Ascending aorta (tissue), 2 donors: ENCODE measurements around the gene CHST1. TPM values are rescaled to one million over a fixed set of nuclear protein-coding genes. Genes with fewer than 3 reads are reported as not detected.

Experiments used
- DNase-seq, 2 donors: peaks; one replicate each; pipeline ENCODE4 v3.0.0-alpha.2; 2019; ENCODE audit warnings: low spot score in 2 of 2
- H3K27ac ChIP-seq, 2 donors: fragments of 200-600 bp; sonication (generic); one replicate each; pipeline ENCODE4 v1.5.1; 2016 to 2017; ENCODE audit warnings: mild to moderate bottlenecking in 1 of 2
- H3K27me3 ChIP-seq: fragments of 200-600 bp; sonication (generic); one replicate; pipeline ENCODE4 v1.5.1; 2017
- H3K36me3 ChIP-seq, 2 donors: fragments of 200-600 bp; sonication (generic); one replicate each; pipeline ENCODE4 v1.5.1; 2016
- H3K4me1 ChIP-seq, 2 donors: fragments of 200-600 bp; sonication (generic); one replicate each; pipeline ENCODE4 v1.5.1; 2016 to 2017; ENCODE audit warnings: mild to moderate bottlenecking in 1 of 2
- H3K4me3 ChIP-seq, 2 donors: fragments of 200-600 bp; sonication (generic); one replicate each; pipeline ENCODE4 v1.5.1; 2016 to 2017; ENCODE audit warnings: mild to moderate bottlenecking in 1 of 2
- H3K9me3 ChIP-seq, 2 donors: fragments of 200-600 bp; sonication (generic); one replicate each; pipeline ENCODE4 v1.5.1; 2016
- CTCF ChIP-seq, 3 experiments: fragments of 200-600 bp in 2 of 3; fragments of 450-650 bp in 1 of 3; sonication (generic) in 2 of 3; IDR thresholded peaks; one replicate each; pipeline ENCODE4 v1.5.1; 2016 to 2019; ENCODE audit warnings: antibody characterized with exemption in 3 of 3, mild to moderate bottlenecking in 1 of 3, moderate library complexity in 1 of 3
- intact Hi-C: fragments of 100-400 bp; cut with DNase I; formaldehyde crosslinking; loops from one replicate; pipeline ENCODE4 v1.15.1; 2023
- total RNA-seq: library from RNA; depleted of rRNA; stranded (reverse); fragments of >200 nt; gene quantifications from one replicate; pipeline ENCODE4 v1.1.0, GENCODE V29; 2016

The CHST1 gene
- 40.2 TPM for total RNA-seq

GRCh38 chr11:45665206-45665932 is at the start of gene CHST1:
Gene CHST1, minus strand, starts transcription at chr11:45665622. Its CDS starts 14,699 bp downstream, at chr11:45650923.
- intact Hi-C loops, result loop anchor here (2.0 to 10.0 kb wide), 5 partner anchors 92 to 571 kb away; partner anchors contain the start of gene PRDM11
- peaks cover 0 to 27% of the 10 kb centered on the region in 2 donors for H3K4me1 ChIP-seq
- DNase-seq, result peak in 1 of 2 donors; percentile 85
- no peaks in the 10 kb centered on the region for H3K9me3 ChIP-seq
- peak within 1 kb of the TSS; percentile 62 to 78 for H3K4me3 ChIP-seq
- H3K27ac ChIP-seq, result peak within 1 kb of the TSS; percentile 64 to 79
- no peak for TF ChIP-seq CTCF (IDR thresholded peaks at IDR 0.05)
- H3K27me3 ChIP-seq, result no peaks in the 10 kb centered on the region
- H3K36me3 ChIP-seq, result no peaks in the 10 kb centered on the region

GRCh38 chr11:45713573-45713972 is 48.2 kb upstream of the CHST1 start:
- Histone ChIP-seq H3K27ac (no peak overlapping the region), H3K36me3 (no peaks in the 10 kb centered on the region), H3K27me3 (no peaks in the 10 kb centered on the region), H3K4me1 (no peaks in the 10 kb centered on the region), H3K9me3 (no peaks in the 10 kb centered on the region), H3K4me3 (no peak overlapping the region)
- intact Hi-C loops, result no loop called here
- no peak for DNase-seq
- TF ChIP-seq CTCF (IDR thresholded peaks at IDR 0.05), result no peak

GRCh38 chr11:45710561-45710960 is 45.1 kb upstream of the CHST1 start:
- intact Hi-C loops, result no loop called here
- H3K4me3 ChIP-seq, result no peak overlapping the region
- no peak overlapping the region for H3K27ac ChIP-seq
- H3K27me3 ChIP-seq, result no peaks in the 10 kb centered on the region
- no peaks in the 10 kb centered on the region for H3K4me1 ChIP-seq
- H3K9me3 ChIP-seq, result no peaks in the 10 kb centered on the region
- no peak for DNase-seq
- TF ChIP-seq CTCF (IDR thresholded peaks at IDR 0.05), result no peak
- no peaks in the 10 kb centered on the region for H3K36me3 ChIP-seq

- no peaks in the 10 kb centered on the region for H3K9me3 ChIP-seq
- H3K36me3 ChIP-seq, result no peaks in the 10 kb centered on the region
- DNase-seq, result no peak
- no peak overlapping the region for H3K4me3 ChIP-seq
- intact Hi-C loops, result no loop called here
- H3K4me1 ChIP-seq, result no peaks in the 10 kb centered on the region
- H3K27ac ChIP-seq, result no peak overlapping the region
- TF ChIP-seq CTCF (IDR thresholded peaks at IDR 0.05), result no peak
- H3K27me3 ChIP-seq, result no peaks in the 10 kb centered on the region
These were observed 43.7 kb upstream of the CHST1 start for GRCh38 chr11:45708887-45709663.

- H3K9me3 ChIP-seq, result no peaks in the 10 kb centered on the region
- no peak for TF ChIP-seq CTCF (IDR thresholded peaks at IDR 0.05)
- no peaks in the 10 kb centered on the region for H3K36me3 ChIP-seq
- no peak overlapping the region for H3K4me3 ChIP-seq
- no peaks in the 10 kb centered on the region for H3K27me3 ChIP-seq
- intact Hi-C loops, result no loop called here
- H3K27ac ChIP-seq, result no peak overlapping the region
- no peaks in the 10 kb centered on the region for H3K4me1 ChIP-seq
- no peak for DNase-seq
These were observed 39.2 kb upstream of the CHST1 start for GRCh38 chr11:45704635-45705034.
